Stimulated activated CD4-positive, alpha-beta T cell treated with anti-CD3 and anti-CD28 coated beads, Interleukin-2, amount 100 ng/mL, for 48 hours (primary cell): Measurements from ENCODE around the gene NPC1.
A peak's percentile ranks its signal among the peaks of the same experiment; 100 is the strongest.
"Not testable (repeated sequence)": the region's sequence is repeated elsewhere in the genome, so short reads cannot be mapped to it uniquely, and the experiment has no call there.

ENCODE experiments used
- DNase-seq, 2 donors: peaks; one replicate each; pipeline ENCODE4 v3.0.0-alpha.2; 2020

Gene NPC1

GRCh38 chr18:23515911-23516546, 70.3 kb downstream of the NPC1 start:
- DNase-seq, result peak; percentile 65 to 74

- no peak for DNase-seq
Observed at GRCh38 chr18:23512641-23513040, 73.7 kb downstream of the NPC1 start.

GRCh38 chr18:23512216-23512615, 74.1 kb downstream of the NPC1 start:
- DNase-seq, result not testable (repeated sequence)

GRCh38 chr18:23510923-23511322, 75.4 kb downstream of the NPC1 start:
- DNase-seq, result not testable (repeated sequence)

- DNase-seq, result no peak
Observed at GRCh38 chr18:23506393-23506792, 79.9 kb downstream of the NPC1 start.

- DNase-seq, result no peak
Observed at GRCh38 chr18:23504720-23505119, 81.6 kb downstream of the NPC1 start.

- DNase-seq, result no peak
Observed at GRCh38 chr18:23503963-23504344, 82.4 kb downstream of the NPC1 start.

- DNase-seq, result peak; percentile 99
Observed at GRCh38 chr18:23503038-23503962, 83.0 kb downstream of the NPC1 start, which contains the start of gene RMC1. Gene RMC1, plus strand, starts transcription at chr18:23503511. Its CDS starts 108 bp downstream, at chr18:23503619.

- no peak for DNase-seq
Observed at GRCh38 chr18:23502516-23503037, 83.7 kb downstream of the NPC1 start.

- no peak for DNase-seq
Observed at GRCh38 chr18:23501626-23502025, 84.7 kb downstream of the NPC1 start.

GRCh38 chr18:23499291-23499781, 87.0 kb downstream of the NPC1 start:
- DNase-seq, result no peak

GRCh38 chr18:23498877-23499276, 87.4 kb downstream of the NPC1 start:
- peak; percentile 66 to 70 for DNase-seq

GRCh38 chr18:23498117-23498516, 88.2 kb downstream of the NPC1 start:
- DNase-seq, result no peak

- DNase-seq, result no peak
Observed at GRCh38 chr18:23495723-23496440, 90.4 kb downstream of the NPC1 start.

- no peak for DNase-seq
Observed at GRCh38 chr18:23494992-23495391, 91.3 kb downstream of the NPC1 start.

GRCh38 chr18:23493654-23494053, 92.7 kb downstream of the NPC1 start:
- DNase-seq, result no peak

GRCh38 chr18:23489586-23489985, 96.7 kb downstream of the NPC1 start:
- not testable (repeated sequence) for DNase-seq

- peak in 1 of 2 donors; percentile 19 for DNase-seq
Observed at GRCh38 chr18:23487738-23488570, 98.4 kb downstream of the NPC1 start.

- DNase-seq, result no peak
Observed at GRCh38 chr18:23485386-23485785, 100.9 kb downstream of the NPC1 start.

- DNase-seq, result no peak
Observed at GRCh38 chr18:23484561-23485182, 101.6 kb downstream of the NPC1 start.
